Measurements from ENCODE around the gene LONRF2. TPM values are rescaled to one million over a fixed set of nuclear protein-coding genes. Genes with fewer than 3 reads are reported as not detected.

Gene LONRF2
- total RNA-seq, 1 experiment from 2014 or later, result 3.5 TPM

DNA sequence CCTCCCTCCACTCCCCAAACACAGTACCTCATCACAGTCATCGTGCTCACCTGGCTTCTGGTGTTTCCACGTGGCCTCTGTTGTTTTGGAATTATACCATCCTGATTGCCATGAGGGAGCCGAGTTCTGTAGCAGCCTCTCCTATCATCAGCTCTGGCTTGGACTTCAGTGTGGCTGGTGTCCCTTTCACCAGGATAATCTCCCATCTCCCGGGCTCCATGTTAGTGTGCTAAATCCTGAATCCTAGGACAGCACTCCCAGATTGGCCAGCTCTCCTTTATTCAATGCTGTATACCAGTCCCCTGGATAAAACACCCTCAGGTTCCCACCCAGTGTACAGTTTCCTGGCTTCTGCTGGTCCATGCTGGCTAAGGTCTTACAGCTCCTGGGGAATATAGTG is 53.3 kb downstream of the LONRF2 start:
- intact Hi-C loops (cut with micrococcal nuclease; ENCODE audit: unreplicated experiment), result loop anchor here (10.0 kb wide), 1 partner anchor 56 kb away; the partner anchor contains the start of gene LONRF2
- TF ChIP-seq CTCF (conservative IDR thresholded peaks at IDR 0.05; ENCODE audit: low read depth, low read length), result no peak
- TF ChIP-seq EZH2 (IDR thresholded peaks at IDR 0.05; ENCODE audit: borderline replicate concordance, low read depth, low read length, poor library complexity, severe bottlenecking), result no peak
- BruUV-seq (replicated peaks), result no TSS peak

DNA sequence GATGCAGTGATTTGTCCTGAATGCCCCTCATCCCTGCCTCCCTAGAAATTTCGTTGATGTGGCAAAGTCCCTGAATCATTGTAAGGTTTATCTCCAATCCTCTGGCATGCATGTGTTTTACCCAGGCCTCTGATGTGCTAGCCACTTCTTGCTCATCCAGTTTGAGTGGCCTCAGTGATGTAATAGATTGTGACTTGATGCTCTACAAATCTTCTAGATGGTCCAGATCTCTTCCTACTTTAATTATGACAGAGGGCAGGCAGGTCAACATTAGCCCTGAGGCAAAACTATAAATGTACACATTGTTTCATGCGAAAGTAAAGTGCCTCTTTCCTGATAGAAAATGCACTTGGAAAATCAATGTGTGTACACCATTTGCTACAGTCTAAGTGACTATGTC is 54.5 kb downstream of the LONRF2 start:
- ChIA-PET CTCF (no interaction called here), POLR2A (ENCODE audit: low non-redundant PET) (interaction anchor here (0.6 kb wide), 1 partner anchor 303 kb away, joined by 3 read pairs; no protein-coding TSS in a partner anchor)
- intact Hi-C loops (cut with micrococcal nuclease; ENCODE audit: unreplicated experiment), result loop anchor here (10.0 kb wide), 1 partner anchor 57 kb away; the partner anchor contains the start of gene LONRF2
- H3K27me3 ChIP-seq (replicated peaks; ENCODE audit: insufficient read depth, low read depth, low read length, poor library complexity), result no peaks in the 10 kb centered on the region
- no peak for TF ChIP-seq CTCF (conservative IDR thresholded peaks at IDR 0.05; ENCODE audit: low read depth, low read length)
- TF ChIP-seq EZH2 (IDR thresholded peaks at IDR 0.05; ENCODE audit: borderline replicate concordance, low read depth, low read length, poor library complexity, severe bottlenecking), result no peak
- no peak overlapping the region for H3K4me3 ChIP-seq (ENCODE audit: low read depth, low read length, poor library complexity, severe bottlenecking)
- H3K4me1 ChIP-seq (ENCODE audit: insufficient read depth, low read length, poor library complexity, severe bottlenecking), result no peaks in the 10 kb centered on the region
- no TSS peak for BruUV-seq (replicated peaks)
- H3K9me3 ChIP-seq (ENCODE audit: low read depth, low read length, poor library complexity, severe bottlenecking), result no peaks in the 10 kb centered on the region
- no peak for DNase-seq (ENCODE audit: low spot score)
- H3K36me3 ChIP-seq (ENCODE audit: insufficient read depth, low read length, poor library complexity, severe bottlenecking), result no peaks in the 10 kb centered on the region
- H3K27ac ChIP-seq (ENCODE audit: low read depth, low read length, poor library complexity, severe bottlenecking), result no peak overlapping the region

More for the DNA sequence above, 53.3 kb downstream of the LONRF2 start:
- no peaks in the 10 kb centered on the region for H3K27me3 ChIP-seq (replicated peaks; ENCODE audit: insufficient read depth, low read depth, low read length, poor library complexity)
- H3K27ac ChIP-seq (ENCODE audit: low read depth, low read length, poor library complexity, severe bottlenecking), result no peak overlapping the region
- H3K36me3 ChIP-seq (ENCODE audit: insufficient read depth, low read length, poor library complexity, severe bottlenecking), result no peaks in the 10 kb centered on the region
- no peak for DNase-seq (ENCODE audit: low spot score)
- POLR2A ChIA-PET (ENCODE audit: low non-redundant PET), result no interaction called here
- H3K9me3 ChIP-seq (ENCODE audit: low read depth, low read length, poor library complexity, severe bottlenecking), result no peaks in the 10 kb centered on the region
- H3K4me3 ChIP-seq (ENCODE audit: low read depth, low read length, poor library complexity, severe bottlenecking), result no peak overlapping the region
- no peaks in the 10 kb centered on the region for H3K4me1 ChIP-seq (ENCODE audit: insufficient read depth, low read length, poor library complexity, severe bottlenecking)
- CTCF ChIA-PET, result no interaction called here

DNA sequence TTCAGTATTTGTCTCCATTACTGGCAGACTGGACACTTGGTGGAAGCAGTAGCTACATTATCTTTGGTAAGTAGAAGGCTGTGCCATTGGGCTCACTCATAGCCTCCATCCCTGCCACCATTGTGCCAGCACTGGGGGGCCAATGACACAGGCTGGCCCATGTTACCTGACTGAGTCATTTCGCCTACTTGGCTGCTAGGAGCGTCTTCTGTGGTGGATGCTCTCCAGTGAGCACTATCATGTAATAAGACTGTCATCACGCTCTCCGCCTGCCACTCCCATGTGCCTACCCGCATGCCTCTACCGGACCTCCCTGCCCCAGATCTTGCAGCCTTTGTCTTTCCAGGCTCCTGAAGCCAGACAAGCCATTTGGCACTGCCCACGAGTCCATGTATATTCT is 56.2 kb downstream of the LONRF2 start:
- no peak for DNase-seq (ENCODE audit: low spot score)
- Histone ChIP-seq H3K27ac (ENCODE audit: low read depth, low read length, poor library complexity, severe bottlenecking) (no peak overlapping the region), H3K4me3 (ENCODE audit: low read depth, low read length, poor library complexity, severe bottlenecking) (no peak overlapping the region), H3K4me1 (ENCODE audit: insufficient read depth, low read length, poor library complexity, severe bottlenecking) (no peaks in the 10 kb centered on the region), H3K9me3 (ENCODE audit: low read depth, low read length, poor library complexity, severe bottlenecking) (no peaks in the 10 kb centered on the region), H3K27me3 (replicated peaks; ENCODE audit: insufficient read depth, low read depth, low read length, poor library complexity) (no peaks in the 10 kb centered on the region), H3K36me3 (ENCODE audit: insufficient read depth, low read length, poor library complexity, severe bottlenecking) (no peaks in the 10 kb centered on the region)
- TF ChIP-seq CTCF (conservative IDR thresholded peaks at IDR 0.05; ENCODE audit: low read depth, low read length) (no peak), EZH2 (IDR thresholded peaks at IDR 0.05; ENCODE audit: borderline replicate concordance, low read depth, low read length, poor library complexity, severe bottlenecking) (no peak)
- ChIA-PET CTCF (interaction anchor here (4.9 kb wide), 1 partner anchor 115 kb away, joined by 76 read pairs; no protein-coding TSS in a partner anchor), POLR2A (ENCODE audit: low non-redundant PET) (interaction anchor here (0.6 kb wide), 1 partner anchor 1022 kb away, joined by 5 read pairs; no protein-coding TSS in a partner anchor)
- intact Hi-C loops (cut with micrococcal nuclease; ENCODE audit: unreplicated experiment), result loop anchor here (10.0 kb wide), 1 partner anchor 59 kb away; the partner anchor contains the start of gene LONRF2
- no TSS peak for BruUV-seq (replicated peaks)
